GM12878 (cell line): ENCODE data around the gene FAR2. TPM values are rescaled to one million over a fixed set of nuclear protein-coding genes. Genes with fewer than 3 reads are reported as not detected.
A peak's percentile ranks its signal among the peaks of the same experiment; 100 is the strongest.

Source experiments
- BHLHE40 ChIP-seq, 2 experiments: fragments of 450-650 bp in 1 of 2; IDR thresholded peaks; 2 replicates each; pipeline ENCODE4 v1.6.1; 2011 to 2017; ENCODE audit warnings: low read depth in 2 of 2, borderline replicate concordance in 1 of 2, improper control_type of control experiment in 1 of 2, low read length in 1 of 2, mild to moderate bottlenecking in 1 of 2
- BRCA1 ChIP-seq: IDR thresholded peaks from 2 replicates; pipeline ENCODE4 v1.6.1; 2011; ENCODE audit warnings: low read depth, low read length, improper control_type of control experiment
- CEBPB ChIP-seq, 2 experiments: fragments of 150-350 bp in 1 of 2; IDR thresholded peaks; 2 replicates each; pipeline ENCODE4 v1.6.1; 2012 to 2014; ENCODE audit warnings: low read depth in 2 of 2, low read length in 2 of 2, borderline replicate concordance in 1 of 2, inconsistent platforms in 1 of 2
- CEBPZ ChIP-seq: fragments of 150-350 bp; IDR thresholded peaks from 2 replicates; pipeline ENCODE4 v1.6.1; 2016; ENCODE audit warnings: low read depth, low read length
- DPF2 ChIP-seq: fragments of 450-650 bp; IDR thresholded peaks from 2 replicates; pipeline ENCODE4 v1.6.1; 2017; ENCODE audit warnings: mild to moderate bottlenecking
- IKZF1 ChIP-seq: fragments of 450-650 bp; conservative IDR thresholded peaks from 2 replicates; pipeline ENCODE4 v1.6.1; 2017; ENCODE audit warnings: antibody characterized with exemption, mild to moderate bottlenecking
- IRF3 ChIP-seq: fragments of 450-650 bp; IDR thresholded peaks from 2 replicates; pipeline ENCODE4 v1.6.1; 2014; ENCODE audit warnings: mild to moderate bottlenecking
- IRF4 ChIP-seq: IDR thresholded peaks from 2 replicates; pipeline ENCODE4 v1.6.1; 2011; ENCODE audit warnings: low read depth, low read length
- MYB ChIP-seq: fragments of 150-350 bp; IDR thresholded peaks from 2 replicates; pipeline ENCODE4 v1.6.1; 2014; ENCODE audit warnings: mild to moderate bottlenecking, low read depth, low read length, borderline replicate concordance
- NR2C1 ChIP-seq: fragments of 450-650 bp; IDR thresholded peaks from 2 replicates; pipeline ENCODE4 v1.6.1; 2017; ENCODE audit warnings: antibody characterized with exemption, mild to moderate bottlenecking, moderate library complexity
- POU2F2 ChIP-seq: IDR thresholded peaks from 3 replicates; pipeline ENCODE4 v1.6.1; 2011; ENCODE audit warnings: low read depth, mild to moderate bottlenecking, low read length, borderline replicate concordance
- PRDM15 ChIP-seq: fragments of 450-650 bp; formaldehyde crosslinking; IDR thresholded peaks from 2 replicates; pipeline ENCODE4 v1.4.0; 2020; ENCODE audit warnings: mild to moderate bottlenecking, moderate library complexity
- RUNX3 ChIP-seq: IDR thresholded peaks from 2 replicates; pipeline ENCODE4 v1.6.1; 2012; ENCODE audit warnings: low read length, inconsistent platforms
- SIX5 ChIP-seq: IDR thresholded peaks from 2 replicates; pipeline ENCODE4 v1.6.1; 2011; ENCODE audit warnings: mild to moderate bottlenecking, low read depth, low read length, moderate library complexity; ENCODE audit not compliant: severe bottlenecking
- TARDBP ChIP-seq: IDR thresholded peaks from 2 replicates; pipeline ENCODE4 v1.6.1; 2016; ENCODE audit warnings: borderline replicate concordance
- TCF3 ChIP-seq: IDR thresholded peaks from 2 replicates; pipeline ENCODE4 v1.6.1; 2012; ENCODE audit warnings: low read depth, mild to moderate bottlenecking, low read length, borderline replicate concordance; ENCODE audit not compliant: insufficient read depth
- ZBED1 ChIP-seq: IDR thresholded peaks from 2 replicates; pipeline ENCODE4 v1.6.1; 2016; ENCODE audit warnings: borderline replicate concordance
- ZBTB4 ChIP-seq: fragments of 450-650 bp; formaldehyde crosslinking; IDR thresholded peaks from 2 replicates; pipeline ENCODE4 v1.4.0; 2022; ENCODE audit warnings: mild to moderate bottlenecking, moderate library complexity
- ZNF24 ChIP-seq: fragments of 450-650 bp; IDR thresholded peaks from 2 replicates; pipeline ENCODE4 v1.6.1; 2017; ENCODE audit warnings: antibody characterized with exemption, mild to moderate bottlenecking
- polyA plus RNA-seq, 11 experiments: library from polyadenylated mRNA; depleted of rRNA in 4 of 11; unstranded in 6 of 11; stranded (reverse) in 5 of 11; fragments of >200 nt; fragmentation: Nextera tagmentation in 4 of 11; fragmentation: Illumina TruSeq in 1 of 11; extraction: Ambion mirVana in 4 of 11; extraction: Trizol in 1 of 11; gene quantifications; 1 replicate in 1 of 11; 2 replicates in 10 of 11; pipeline versions ENCODE4 v1.2.1 to v1.2.3, GENCODE V29; 2011 to 2016; ENCODE audit warnings: inconsistent platforms in 2 of 11, missing spikeins in 2 of 11, low read depth in 1 of 11
- total RNA-seq, 4 experiments: library from RNA; depleted of rRNA in 3 of 4; stranded (reverse); fragments of >200 nt in 3 of 4; fragmentation: Illumina TruSeq in 1 of 4; extraction: Trizol in 1 of 4; gene quantifications; 2 replicates each; pipeline versions ENCODE4 v1.2.1 to v1.2.3, GENCODE V29; 2013 to 2021

Gene FAR2
- total and polyA plus RNA-seq, 10 of the 15 experiments (the other 5 are each of a cell fraction or from before 2014, with no cell fraction given) = 0.50 to 1.1 (median 0.65) TPM

GRCh38 chr12:29152223-29152868, 3.3 kb downstream of the FAR2 start (continued):
- TF ChIP-seq PRDM15 (CRISPR knock-in tag) (no peak), IRF4 (peak; percentile 68; the same call in 1 of the 2 replicates), ZNF24 (no peak), NR2C1 (0 out of 2 replicates have a peak, but pooled peaks have one; percentile 25), TCF3 (no peak), DPF2 (peak; percentile 65), RUNX3 (peak; percentile 41; the same call in 1 of the 2 replicates), CEBPZ (no peak), MYB (no peak), IRF3 (no peak), BHLHE40 (IDR thresholded peaks at IDR 0.05; ENCODE audit: borderline replicate concordance in 1 of 2, low read depth in 2 of 2, low read length in 1 of 2) (no peak), TARDBP (no peak), ZBTB4 (CRISPR knock-in tag) (no peak), IKZF1 (0 out of 2 replicates have a peak, but pooled peaks have one; percentile 30), POU2F2 (no peak), BRCA1 (no peak), SIX5 (no peak), ZBED1 (no peak), CEBPB (IDR thresholded peaks at IDR 0.05; ENCODE audit: borderline replicate concordance in 1 of 2, low read depth in 2 of 2, low read length in 2 of 2) (no peak)
